LHCN-M2 (cell line): ENCODE results near the gene ANKUB1. TPM values are rescaled to one million over a fixed set of nuclear protein-coding genes. Genes with fewer than 3 reads are reported as not detected.

ENCODE experiments used
- total RNA-seq: library from RNA; depleted of rRNA; stranded (reverse); fragments of >200 nt; gene quantifications from 2 replicates; pipeline ENCODE4 v1.2.3, GENCODE V29; 2014; rRNA removed

ANKUB1 gene
- total RNA-seq, 1 experiment from 2014 or later: 0.06 TPM

Other genes starting within 250 kb of the ANKUB1 start
- 59.1 and 73.5 TPM in 2 replicates for gene WWTR1, start 134.5 kb downstream of the ANKUB1 start, total RNA-seq
- gene COMMD2, start 40.1 kb downstream of the ANKUB1 start, total RNA-seq: 24.6 and 38.8 TPM in 2 replicates
- gene RNF13, start 20.7 kb upstream of the ANKUB1 start, total RNA-seq: 24.2 and 25.4 TPM in 2 replicates
- gene PFN2, start 178.3 kb upstream of the ANKUB1 start, total RNA-seq: 163 and 227 TPM in 2 replicates